H9 (cell line): ENCODE data around the gene GALNT13. TPM values are rescaled to one million over a fixed set of nuclear protein-coding genes. Genes with fewer than 3 reads are reported as not detected.

Experiments used
- DNase-seq: peaks from one replicate; pipeline ENCODE4 v3.0.0-alpha.2; 2017
- H2AFZ ChIP-seq: one replicate; pipeline ENCODE4 v1.6.1; 2013; ENCODE audit warnings: mild to moderate bottlenecking, low read length, control low read depth, moderate library complexity
- H2AK5ac ChIP-seq: 2 replicates; pipeline ENCODE4 v1.6.1; 2013; ENCODE audit warnings: low read length, control low read depth, mixed read lengths; ENCODE audit not compliant: insufficient read length
- H2BK120ac ChIP-seq: one replicate; pipeline ENCODE4 v1.6.1; 2013; ENCODE audit warnings: low read depth, mild to moderate bottlenecking, low read length, control low read depth, inconsistent platforms; ENCODE audit not compliant: poor library complexity, severe bottlenecking
- H2BK12ac ChIP-seq: 2 replicates; pipeline ENCODE4 v1.6.1; 2013; ENCODE audit warnings: low read length, control low read depth, mixed read lengths, low read depth; ENCODE audit not compliant: insufficient read length
- H2BK15ac ChIP-seq: 2 replicates; pipeline ENCODE4 v1.6.1; 2013; ENCODE audit warnings: low read depth, low read length, control low read depth
- H2BK20ac ChIP-seq: one replicate; pipeline ENCODE4 v1.6.1; 2013; ENCODE audit warnings: low read depth, mild to moderate bottlenecking, low read length, control low read depth, inconsistent platforms; ENCODE audit not compliant: poor library complexity, severe bottlenecking
- H2BK5ac ChIP-seq: 2 replicates; pipeline ENCODE4 v1.6.1; 2013; ENCODE audit warnings: low read length, control low read depth, mixed read lengths; ENCODE audit not compliant: insufficient read length
- H3K14ac ChIP-seq: 2 replicates; pipeline ENCODE4 v1.6.1; 2013; ENCODE audit warnings: low read length, control low read depth; ENCODE audit not compliant: insufficient read depth
- H3K18ac ChIP-seq: 2 replicates; pipeline ENCODE4 v1.6.1; 2013; ENCODE audit warnings: low read depth, mild to moderate bottlenecking, mixed read lengths, low read length, control low read depth; ENCODE audit not compliant: insufficient read length
- H3K23ac ChIP-seq: 2 replicates; pipeline ENCODE4 v1.6.1; 2013; ENCODE audit warnings: low read length, control low read depth, mixed read lengths, low read depth; ENCODE audit not compliant: insufficient read length
- H3K23me2 ChIP-seq: 2 replicates; pipeline ENCODE4 v1.6.1; 2013; ENCODE audit warnings: low read depth, mild to moderate bottlenecking, mixed read lengths, low read length, control low read depth; ENCODE audit not compliant: insufficient read length, poor library complexity, severe bottlenecking
- H3K27ac ChIP-seq: 2 replicates; pipeline ENCODE4 v1.5.1; 2013; ENCODE audit warnings: low read length, control low read depth, mixed read lengths, low read depth; ENCODE audit not compliant: insufficient read length
- H3K27me3 ChIP-seq: 2 replicates; pipeline ENCODE4 v1.6.1; 2013; ENCODE audit warnings: low read length, control low read depth, inconsistent platforms; ENCODE audit not compliant: insufficient read depth
- H3K4ac ChIP-seq: 2 replicates; pipeline ENCODE4 v1.6.1; 2013; ENCODE audit warnings: low read depth, mild to moderate bottlenecking, control low read depth, inconsistent platforms, low read length, moderate library complexity
- H3K4me1 ChIP-seq: 2 replicates; pipeline ENCODE4 v1.6.1; 2013; ENCODE audit warnings: low read length, control low read depth, inconsistent platforms; ENCODE audit not compliant: insufficient read depth
- H3K4me2 ChIP-seq: 2 replicates; pipeline ENCODE4 v1.6.1; 2013; ENCODE audit warnings: low read length, control low read depth, mixed read lengths; ENCODE audit not compliant: insufficient read length, insufficient read depth
- H3K56ac ChIP-seq: 2 replicates; pipeline ENCODE4 v1.6.1; 2013; ENCODE audit warnings: low read depth, mild to moderate bottlenecking, mixed read lengths, low read length, control low read depth; ENCODE audit not compliant: insufficient read length
- H3K79me1 ChIP-seq: 2 replicates; pipeline ENCODE4 v1.6.1; 2013; ENCODE audit warnings: low read depth, mild to moderate bottlenecking, moderate library complexity, low read length, control low read depth, inconsistent platforms; ENCODE audit not compliant: insufficient read depth, poor library complexity, severe bottlenecking
- H3K79me2 ChIP-seq: 2 replicates; pipeline ENCODE4 v1.6.1; 2013; ENCODE audit warnings: low read length, control low read depth, inconsistent platforms; ENCODE audit not compliant: insufficient read depth
- H3K9ac ChIP-seq: 2 replicates; pipeline ENCODE4 v1.6.1; 2013; ENCODE audit warnings: low read length, control low read depth, mixed read lengths; ENCODE audit not compliant: insufficient read length; ENCODE audit errors: extremely low read depth
- H3K9me3 ChIP-seq: one replicate; pipeline ENCODE4 v1.6.1; 2013; ENCODE audit warnings: low read depth, low read length, inconsistent platforms; ENCODE audit not compliant: control insufficient read depth
- H3T11ph ChIP-seq: one replicate; pipeline ENCODE4 v1.6.1; 2013; ENCODE audit warnings: mild to moderate bottlenecking, low read length, control low read depth, inconsistent platforms
- H4K20me1 ChIP-seq: one replicate; pipeline ENCODE4 v1.6.1; 2013; ENCODE audit not compliant: control insufficient read depth, insufficient read length, insufficient read depth
- H4K5ac ChIP-seq: 2 replicates; pipeline ENCODE4 v1.6.1; 2013; ENCODE audit warnings: low read depth, mild to moderate bottlenecking, mixed read lengths, low read length, control low read depth; ENCODE audit not compliant: insufficient read length
- H4K8ac ChIP-seq: replicated peaks from 2 replicates; pipeline ENCODE4 v1.6.1; 2013; ENCODE audit warnings: low read length, control low read depth, mixed read lengths, low read depth; ENCODE audit not compliant: insufficient read length
- H4K91ac ChIP-seq: 2 replicates; pipeline ENCODE4 v1.6.1; 2013; ENCODE audit warnings: low read depth, mild to moderate bottlenecking, moderate library complexity, mixed read lengths, low read length, control low read depth; ENCODE audit not compliant: insufficient read length
- H3K27ac Mint-ChIP-seq, 3 experiments: 2 replicates in 2 of 3; 3 replicates in 1 of 3; pipeline ENCODE4 v1.8.0; 2020 to 2021; ENCODE audit warnings: mixed read lengths in 3 of 3, mild to moderate bottlenecking in 1 of 3, moderate library complexity in 1 of 3
- H3K27me3 Mint-ChIP-seq: 2 replicates; pipeline ENCODE4 v1.8.0; 2021; ENCODE audit warnings: low read depth, mild to moderate bottlenecking, moderate library complexity, mixed read lengths
- H3K36me3 Mint-ChIP-seq, 3 experiments: 2 replicates in 2 of 3; 3 replicates in 1 of 3; pipeline ENCODE4 v1.8.0; 2020 to 2021; ENCODE audit warnings: low read depth in 3 of 3, mixed read lengths in 3 of 3; ENCODE audit not compliant: insufficient read depth in 1 of 3
- H3K4me1 Mint-ChIP-seq, 2 experiments: 2 replicates each; pipeline ENCODE4 v1.8.0; 2020; ENCODE audit warnings: mixed read lengths in 2 of 2
- H3K4me3 Mint-ChIP-seq, 2 experiments: 2 replicates in 1 of 2; 3 replicates in 1 of 2; pipeline ENCODE4 v1.8.0; 2020 to 2021; ENCODE audit warnings: mild to moderate bottlenecking in 2 of 2, mixed read lengths in 2 of 2, moderate library complexity in 1 of 2
- H3K9me3 Mint-ChIP-seq, 2 experiments: 2 replicates in 1 of 2; 3 replicates in 1 of 2; pipeline ENCODE4 v1.8.0; 2020; ENCODE audit warnings: mild to moderate bottlenecking in 2 of 2, mixed read lengths in 2 of 2, moderate library complexity in 1 of 2
- CTCF ChIP-seq: fragments of 200-600 bp; sonication (generic); conservative IDR thresholded peaks from 3 replicates; pipeline ENCODE4 v1.8.0; 2021; ENCODE audit warnings: antibody characterized with exemption, mild to moderate bottlenecking
- WGBS: extraction: QIAGEN DNeasy Blood & Tissue Kit; methylation state at CpG from one replicate; pipeline ENCODE4 v1.1.7; 2013; ENCODE audit warnings: missing lambda C conversion rate, low lambda C conversion rate, mixed read lengths; ENCODE audit not compliant: insufficient read length; ENCODE audit errors: extremely low coverage; 5-methylcytosine and 5-hydroxymethylcytosine counted together
- total RNA-seq: library from RNA; stranded (reverse); gene quantifications from 2 replicates; pipeline ENCODE4 v1.2.1, GENCODE V29; 2021

Gene GALNT13
- total RNA-seq, 1 experiment from 2014 or later: 6.6 TPM

- no peak overlapping the region for H2AK5ac ChIP-seq
- no peak overlapping the region for H3K56ac ChIP-seq
Measured at GRCh38 chr2:154130821-154131220, 259.1 kb downstream of the GALNT13 start.

More at GRCh38 chr2:154130821-154131220, 259.1 kb downstream of the GALNT13 start:
- Histone ChIP-seq H3K9me3 (no peaks in the 10 kb centered on the region), H3K79me1 (no peaks in the 10 kb centered on the region), H3K23ac (no peak overlapping the region), H4K20me1 (no peaks in the 10 kb centered on the region), H2BK20ac (no peak overlapping the region), H4K91ac (no peak overlapping the region), H3K4ac (no peak overlapping the region), H3T11ph (no peak overlapping the region), H2BK15ac (no peak overlapping the region), H2BK120ac (no peak overlapping the region), H3K18ac (no peak overlapping the region), H3K4me2 (no peak overlapping the region), H3K27ac (no peak overlapping the region), H3K79me2 (no peaks in the 10 kb centered on the region), H4K8ac (no peak overlapping the region), H3K27me3 (no peaks in the 10 kb centered on the region), H2BK5ac (no peak overlapping the region), H4K5ac (no peak overlapping the region), H2BK12ac (no peak overlapping the region), H2AFZ (no peak overlapping the region), H3K9ac (no peak overlapping the region), H3K14ac (no peak overlapping the region), H3K4me1 (no peaks in the 10 kb centered on the region), H3K23me2 (no peaks in the 10 kb centered on the region)
- H3K9me3 Mint-ChIP-seq: no peaks in the 10 kb centered on the region
- no peak overlapping the region for H3K4me3 Mint-ChIP-seq
- no CpG with 5 or more reads among the region's 1 CpG for WGBS
- no peaks in the 10 kb centered on the region for H3K27me3 Mint-ChIP-seq
- DNase-seq: no peak
- no peak for TF ChIP-seq CTCF
- H3K27ac Mint-ChIP-seq: no peak overlapping the region
- no peaks in the 10 kb centered on the region for H3K4me1 Mint-ChIP-seq
- no peaks in the 10 kb centered on the region for H3K36me3 Mint-ChIP-seq
